Nephron (organoid): ENCODE measurements around the gene ANKRD33B.
"Not testable (repeated sequence)": the region's sequence is repeated elsewhere in the genome, so short reads cannot be mapped to it uniquely, and the experiment has no call there.

Experiments
- H3K27ac Mint-ChIP-seq, 3 experiments: 2 replicates each; pipeline ENCODE4 v1.8.0; 2020; ENCODE audit warnings: mixed read lengths in 3 of 3, mild to moderate bottlenecking in 2 of 3, moderate library complexity in 1 of 3
- H3K27me3 Mint-ChIP-seq: 2 replicates; pipeline ENCODE4 v1.8.0; 2021; ENCODE audit warnings: low read depth, mild to moderate bottlenecking, moderate library complexity, mixed read lengths
- H3K36me3 Mint-ChIP-seq: 2 replicates; pipeline ENCODE4 v1.8.0; 2020; ENCODE audit warnings: low read depth, mixed read lengths
- H3K4me1 Mint-ChIP-seq: 2 replicates; pipeline ENCODE4 v1.8.0; 2020; ENCODE audit warnings: mixed read lengths
- H3K4me3 Mint-ChIP-seq, 3 experiments: 2 replicates each; pipeline ENCODE4 v1.8.0; 2020; ENCODE audit warnings: mild to moderate bottlenecking in 3 of 3, mixed read lengths in 3 of 3, moderate library complexity in 2 of 3
- H3K9me3 Mint-ChIP-seq: 2 replicates; pipeline ENCODE4 v1.8.0; 2020; ENCODE audit warnings: mixed read lengths
- CTCF ChIP-seq, 3 experiments: fragments of 200-600 bp; sonication (generic); IDR thresholded peaks; one replicate each; pipeline ENCODE4 v1.5.0; 2021; ENCODE audit warnings: antibody characterized with exemption in 3 of 3; ENCODE audit not compliant: unreplicated experiment in 3 of 3

The ANKRD33B gene

DNA sequence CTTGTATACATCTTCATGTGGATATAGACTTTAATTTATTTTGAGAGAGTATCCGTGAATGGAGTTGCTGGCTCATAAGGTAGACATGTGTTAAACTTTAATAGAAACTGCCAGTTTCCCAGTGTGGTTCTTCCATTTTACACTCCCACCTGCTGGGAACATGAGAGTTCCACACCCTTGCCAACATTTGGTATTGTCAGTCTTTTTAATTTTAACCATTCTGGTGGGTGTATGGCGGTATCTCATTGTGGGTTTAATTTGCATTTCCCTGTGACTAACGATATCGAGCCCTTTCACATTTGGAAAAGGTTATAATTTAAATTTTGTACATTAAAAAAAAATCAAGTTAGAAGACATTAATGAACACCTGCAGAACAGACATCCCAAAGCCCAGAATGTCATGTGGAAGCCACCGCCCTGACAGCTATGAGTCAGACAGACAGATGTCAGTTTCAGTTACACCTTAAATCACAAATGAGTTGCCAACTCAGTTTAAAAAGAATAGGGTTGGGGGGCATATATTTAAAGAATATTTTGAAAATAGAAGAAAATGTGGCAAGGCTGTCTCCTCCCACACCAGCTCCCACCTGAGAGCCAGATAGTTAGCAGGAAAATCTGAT, 36.9 kb downstream of the ANKRD33B start:
- no peak for TF ChIP-seq CTCF (IDR thresholded peaks at IDR 0.05; ENCODE audit: unreplicated experiment in 3 of 3)
- no peak overlapping the region for H3K4me3 Mint-ChIP-seq
- peak overlapping the region in 1 of 3 experiments; percentile 39 for H3K27ac Mint-ChIP-seq

DNA sequence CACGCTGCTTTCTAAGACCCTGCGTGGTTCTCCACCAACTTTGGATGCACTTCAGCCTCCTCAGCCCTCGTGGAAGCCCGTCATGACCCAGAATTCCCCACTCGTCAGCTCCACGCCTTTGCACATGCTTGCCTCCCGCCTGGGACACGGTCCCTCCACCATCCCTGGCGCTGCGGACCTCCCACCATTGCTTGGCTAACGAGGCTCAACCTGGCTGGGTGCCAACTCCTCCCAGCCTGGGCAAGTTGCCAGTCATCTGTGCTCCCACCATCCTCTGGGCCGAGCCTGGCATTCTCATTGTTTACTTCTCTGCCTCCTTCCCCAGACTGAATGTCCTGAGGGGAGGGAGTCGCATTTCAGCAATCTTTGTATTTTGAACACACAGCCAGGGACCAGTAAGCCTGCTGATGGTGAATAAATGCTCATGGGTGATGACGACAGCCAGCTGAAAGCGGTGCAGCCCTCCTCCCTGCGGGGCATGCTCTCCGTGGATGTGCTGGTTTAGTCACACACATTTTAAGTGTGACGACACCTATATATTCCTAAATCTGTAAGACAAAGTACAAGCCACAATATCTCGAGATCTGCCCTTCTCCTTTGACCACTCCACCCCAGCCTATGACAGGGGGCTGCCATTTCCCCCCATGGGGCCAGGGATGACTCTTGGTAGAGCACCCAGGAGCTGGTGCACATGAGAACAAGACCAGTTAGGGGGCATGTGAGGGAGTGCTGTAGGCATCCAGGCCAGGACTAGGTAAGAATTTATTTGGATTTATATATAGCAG, 37.6 kb downstream of the ANKRD33B start:
- Mint-ChIP-seq H3K27me3 (peaks cover 7% of the 10 kb centered on the region), H3K27ac (peak overlapping the region; percentile 14 to 78 (median 39)), H3K4me3 (peak overlapping the region in 2 of 3 experiments; percentile 22 to 50), H3K4me1 (peaks cover 22% of the 10 kb centered on the region), H3K36me3 (no peaks in the 10 kb centered on the region), H3K9me3 (peaks cover 12% of the 10 kb centered on the region)
- no peak for TF ChIP-seq CTCF (IDR thresholded peaks at IDR 0.05; ENCODE audit: unreplicated experiment in 3 of 3)

More for the DNA sequence above, 36.9 kb downstream of the ANKRD33B start:
- H3K27me3 Mint-ChIP-seq: peaks cover 7% of the 10 kb centered on the region
- H3K4me1 Mint-ChIP-seq: peaks cover 25% of the 10 kb centered on the region
- H3K9me3 Mint-ChIP-seq: peaks cover 15% of the 10 kb centered on the region
- no peaks in the 10 kb centered on the region for H3K36me3 Mint-ChIP-seq

- Mint-ChIP-seq H3K27ac (peak overlapping the region in 1 of 3 experiments; percentile 39), H3K4me3 (no peak overlapping the region), H3K9me3 (peaks cover 10% of the 10 kb centered on the region), H3K36me3 (no peaks in the 10 kb centered on the region), H3K4me1 (peaks cover 26% of the 10 kb centered on the region), H3K27me3 (peaks cover 7% of the 10 kb centered on the region)
- no peak for TF ChIP-seq CTCF (IDR thresholded peaks at IDR 0.05; ENCODE audit: unreplicated experiment in 3 of 3)
Observed at GRCh38 chr5:10602031-10602806, 38.3 kb downstream of the ANKRD33B start.

- H3K36me3 Mint-ChIP-seq: no peaks in the 10 kb centered on the region
- H3K27me3 Mint-ChIP-seq: peaks cover 7% of the 10 kb centered on the region
- H3K27ac Mint-ChIP-seq: no peak overlapping the region
- no peak overlapping the region for H3K4me3 Mint-ChIP-seq
- TF ChIP-seq CTCF (IDR thresholded peaks at IDR 0.05; ENCODE audit: unreplicated experiment in 3 of 3): no peak
- peaks cover 32% of the 10 kb centered on the region for H3K4me1 Mint-ChIP-seq
- H3K9me3 Mint-ChIP-seq: peaks cover 2% of the 10 kb centered on the region
Observed at GRCh38 chr5:10604975-10605374, 41.1 kb downstream of the ANKRD33B start.

DNA sequence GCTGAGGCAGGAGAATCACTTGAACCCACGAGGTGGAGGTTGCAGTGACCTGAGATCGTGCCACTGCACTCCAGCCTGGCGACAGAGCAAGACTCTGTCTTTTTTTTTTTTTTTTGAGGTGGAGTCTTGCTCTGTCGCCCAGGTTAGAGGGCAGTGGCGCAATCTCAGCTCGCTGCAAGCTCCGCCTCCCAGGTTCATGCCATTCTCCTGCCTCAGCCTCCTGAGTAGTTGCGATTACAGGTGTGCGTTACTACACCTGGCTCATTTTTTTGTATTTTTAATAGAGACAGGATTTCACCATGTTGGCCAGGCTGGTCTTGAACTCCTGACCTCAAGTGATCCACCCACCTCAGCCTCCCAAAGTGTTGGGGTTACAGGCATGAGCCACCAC, 42.8 kb downstream of the ANKRD33B start:
- H3K4me1 Mint-ChIP-seq: peaks cover 23% of the 10 kb centered on the region
- H3K27ac Mint-ChIP-seq: peak overlapping the region in 1 of 3 experiments; percentile 9
- H3K4me3 Mint-ChIP-seq, H3K27me3 Mint-ChIP-seq, H3K36me3 Mint-ChIP-seq, H3K9me3 Mint-ChIP-seq: not testable (repeated sequence)

DNA sequence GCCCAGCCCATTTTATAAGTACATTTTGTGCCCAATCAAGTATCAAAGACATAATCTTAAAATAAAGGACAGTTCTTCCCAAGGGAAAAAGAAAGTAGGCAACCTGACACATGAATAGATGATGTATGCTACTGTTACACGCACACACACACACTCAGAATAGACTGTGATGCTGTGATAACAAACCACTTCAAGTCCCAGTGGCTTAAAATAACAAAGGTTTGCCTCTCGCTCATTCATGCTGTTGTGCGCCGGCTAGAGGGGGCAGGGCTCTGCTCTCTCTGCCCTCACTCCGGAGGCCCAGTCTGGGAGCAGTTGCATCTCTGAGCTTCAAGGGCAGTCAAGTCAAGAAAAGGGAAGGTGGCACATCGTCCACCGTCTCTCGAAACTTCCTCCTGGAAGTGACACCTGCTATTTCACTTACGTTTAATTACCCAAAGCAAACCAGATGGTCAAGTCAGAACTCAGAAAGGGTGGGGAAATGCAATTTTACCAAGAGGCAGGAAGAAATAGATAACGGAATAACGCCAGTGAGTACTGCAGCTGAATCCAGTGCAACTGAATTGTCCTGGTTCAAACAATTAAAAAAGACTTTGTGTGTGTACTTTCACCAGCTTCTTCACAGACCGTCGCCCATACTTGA, 43.3 kb downstream of the ANKRD33B start:
- Mint-ChIP-seq H3K27me3 (peaks cover 4% of the 10 kb centered on the region), H3K36me3 (no peaks in the 10 kb centered on the region), H3K4me1 (peaks cover 24% of the 10 kb centered on the region), H3K4me3 (peak overlapping the region in 2 of 3 experiments; percentile 22 to 29), H3K9me3 (no peaks in the 10 kb centered on the region), H3K27ac (peak overlapping the region; percentile 27 to 51 (median 40))
- TF ChIP-seq CTCF (IDR thresholded peaks at IDR 0.05; ENCODE audit: unreplicated experiment in 3 of 3): no peak
